Testis (tissue), 2 donors: Measurements from ENCODE around the gene FANCE.

Source experiments
- POLR2A ChIP-seq: fragments of 450-650 bp; IDR thresholded peaks from one replicate; pipeline ENCODE4 v1.6.1; 2017; ENCODE audit warnings: antibody characterized with exemption, mild to moderate bottlenecking, moderate library complexity
- TF ChIP-seq, protein P1 (sequence below), 3 experiments: fragments of 450-650 bp in 2 of 3; fragments of 200-600 bp in 1 of 3; sonication (generic) in 1 of 3; IDR thresholded peaks; one replicate each; pipeline ENCODE4 v1.5.1; 2016 to 2019; ENCODE audit warnings: antibody characterized with exemption in 3 of 3, mild to moderate bottlenecking in 2 of 3, moderate library complexity in 1 of 3

- TF ChIP-seq POLR2A, result no peak
- TF ChIP-seq, protein P1, sequence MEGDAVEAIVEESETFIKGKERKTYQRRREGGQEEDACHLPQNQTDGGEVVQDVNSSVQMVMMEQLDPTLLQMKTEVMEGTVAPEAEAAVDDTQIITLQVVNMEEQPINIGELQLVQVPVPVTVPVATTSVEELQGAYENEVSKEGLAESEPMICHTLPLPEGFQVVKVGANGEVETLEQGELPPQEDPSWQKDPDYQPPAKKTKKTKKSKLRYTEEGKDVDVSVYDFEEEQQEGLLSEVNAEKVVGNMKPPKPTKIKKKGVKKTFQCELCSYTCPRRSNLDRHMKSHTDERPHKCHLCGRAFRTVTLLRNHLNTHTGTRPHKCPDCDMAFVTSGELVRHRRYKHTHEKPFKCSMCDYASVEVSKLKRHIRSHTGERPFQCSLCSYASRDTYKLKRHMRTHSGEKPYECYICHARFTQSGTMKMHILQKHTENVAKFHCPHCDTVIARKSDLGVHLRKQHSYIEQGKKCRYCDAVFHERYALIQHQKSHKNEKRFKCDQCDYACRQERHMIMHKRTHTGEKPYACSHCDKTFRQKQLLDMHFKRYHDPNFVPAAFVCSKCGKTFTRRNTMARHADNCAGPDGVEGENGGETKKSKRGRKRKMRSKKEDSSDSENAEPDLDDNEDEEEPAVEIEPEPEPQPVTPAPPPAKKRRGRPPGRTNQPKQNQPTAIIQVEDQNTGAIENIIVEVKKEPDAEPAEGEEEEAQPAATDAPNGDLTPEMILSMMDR (IDR thresholded peaks at IDR 0.05), result no peak
Observed at GRCh38 chr6:35510916-35511561, 58.9 kb downstream of the FANCE start.
